DOHH2 (cell line): ENCODE results near the gene U2AF2.
"Not testable (repeated sequence)": the region's sequence is repeated elsewhere in the genome, so short reads cannot be mapped to it uniquely, and the experiment has no call there.

Experiments used
- H3F3A ChIP-seq: fragments of 200-600 bp; sonication (generic), shearing (Covaris generic); 2 replicates; pipeline ENCODE4 v1.6.0; 2016; ENCODE audit warnings: antibody characterized with exemption, mild to moderate bottlenecking; ENCODE audit not compliant: control insufficient read depth, insufficient read depth
- H3K27ac ChIP-seq: fragments of 200-600 bp; sonication (generic); 2 replicates; pipeline ENCODE4 v1.5.1; 2014; ENCODE audit warnings: low read depth, mild to moderate bottlenecking, low read length, moderate library complexity
- H3K27me3 ChIP-seq: fragments of 200-600 bp; sonication (generic); 2 replicates; pipeline ENCODE4 v1.6.1; 2014; ENCODE audit warnings: mild to moderate bottlenecking, low read length, mixed read lengths; ENCODE audit not compliant: control insufficient read depth
- H3K36me3 ChIP-seq: fragments of 200-600 bp; sonication (generic); 2 replicates; pipeline ENCODE4 v1.6.1; 2014; ENCODE audit warnings: mild to moderate bottlenecking, low read length, moderate library complexity, mixed read lengths; ENCODE audit not compliant: control insufficient read depth
- H3K4me1 ChIP-seq: fragments of 200-600 bp; sonication (generic); 2 replicates; pipeline ENCODE4 v1.6.1; 2014; ENCODE audit warnings: mild to moderate bottlenecking, low read length, mixed read lengths; ENCODE audit not compliant: control insufficient read depth
- H3K4me2 ChIP-seq: fragments of 200-600 bp; sonication (generic); 2 replicates; pipeline ENCODE4 v1.6.0; 2014; ENCODE audit warnings: mild to moderate bottlenecking, low read length, moderate library complexity
- H3K4me3 ChIP-seq: fragments of 200-600 bp; sonication (generic); 2 replicates; pipeline ENCODE4 v1.5.1; 2014; ENCODE audit warnings: mild to moderate bottlenecking, low read length, mixed read lengths
- H3K79me2 ChIP-seq: fragments of 200-600 bp; sonication (generic); 2 replicates; pipeline ENCODE4 v1.6.1; 2014; ENCODE audit warnings: mild to moderate bottlenecking, low read length, mixed read lengths; ENCODE audit not compliant: control insufficient read depth
- H3K9me2 ChIP-seq: fragments of 200-600 bp; sonication (generic); replicated peaks from 2 replicates; pipeline ENCODE4 v1.6.1; 2014; ENCODE audit warnings: mild to moderate bottlenecking, low read length, mixed read lengths; ENCODE audit not compliant: control insufficient read depth
- H3K9me3 ChIP-seq: fragments of 200-600 bp; sonication (generic); 2 replicates; pipeline ENCODE4 v1.6.1; 2014; ENCODE audit warnings: antibody characterized with exemption, low read length, mixed read lengths; ENCODE audit not compliant: control insufficient read depth, insufficient read depth
- H4K20me1 ChIP-seq: fragments of 200-600 bp; sonication (generic); 2 replicates; pipeline ENCODE4 v1.6.0; 2014; ENCODE audit warnings: low read depth, mild to moderate bottlenecking, antibody characterized with exemption, low read length, moderate library complexity; ENCODE audit not compliant: control insufficient read depth, insufficient read depth
- EZH2phosphoT487 ChIP-seq: fragments of 200-600 bp; sonication (generic); IDR thresholded peaks from 2 replicates; pipeline ENCODE4 v1.6.1; 2017; ENCODE audit warnings: borderline replicate concordance, mild to moderate bottlenecking, antibody characterized with exemption, low read length, moderate library complexity, mixed read lengths
- TF ChIP-seq, protein P1 (sequence below): fragments of 200-600 bp; sonication (generic); IDR thresholded peaks from one replicate; pipeline ENCODE4 v1.5.1; 2014; ENCODE audit warnings: antibody characterized with exemption, mild to moderate bottlenecking, low read depth, low read length; ENCODE audit not compliant: poor library complexity, severe bottlenecking

U2AF2 gene

DNA sequence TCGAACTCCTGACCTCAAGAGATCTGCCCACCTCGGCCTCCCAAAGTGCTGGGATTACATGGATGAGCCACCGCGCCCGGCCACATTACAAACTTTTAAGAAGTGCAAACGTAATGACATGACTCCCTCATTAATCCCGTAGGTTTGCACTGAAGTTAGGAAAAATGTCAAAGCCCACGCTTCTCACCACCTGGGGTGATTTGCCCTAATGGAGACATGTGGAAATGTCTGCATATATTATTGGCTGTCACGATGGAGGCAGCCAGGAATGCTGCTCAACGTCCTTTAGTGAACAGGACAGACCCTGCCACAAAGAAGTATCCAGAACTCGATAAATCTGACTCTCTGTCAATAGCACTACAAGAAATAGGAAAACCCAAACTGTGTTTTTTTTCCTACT is 62.4 kb downstream of the U2AF2 start:
- Histone ChIP-seq H3K79me2 (no peaks in the 10 kb centered on the region), H3K4me1 (no peaks in the 10 kb centered on the region), H3K4me2 (no peak overlapping the region), H3K27ac (no peak overlapping the region), H3K36me3 (no peaks in the 10 kb centered on the region), H3K9me2 (no peaks in the 10 kb centered on the region), H3K27me3 (no peaks in the 10 kb centered on the region), H3F3A (no peaks in the 10 kb centered on the region), H3K4me3 (no peak overlapping the region), H3K9me3 (peaks cover 4% of the 10 kb centered on the region), H4K20me1 (no peaks in the 10 kb centered on the region)
- TF ChIP-seq EZH2phosphoT487 = no peak
- TF ChIP-seq, protein P1, sequence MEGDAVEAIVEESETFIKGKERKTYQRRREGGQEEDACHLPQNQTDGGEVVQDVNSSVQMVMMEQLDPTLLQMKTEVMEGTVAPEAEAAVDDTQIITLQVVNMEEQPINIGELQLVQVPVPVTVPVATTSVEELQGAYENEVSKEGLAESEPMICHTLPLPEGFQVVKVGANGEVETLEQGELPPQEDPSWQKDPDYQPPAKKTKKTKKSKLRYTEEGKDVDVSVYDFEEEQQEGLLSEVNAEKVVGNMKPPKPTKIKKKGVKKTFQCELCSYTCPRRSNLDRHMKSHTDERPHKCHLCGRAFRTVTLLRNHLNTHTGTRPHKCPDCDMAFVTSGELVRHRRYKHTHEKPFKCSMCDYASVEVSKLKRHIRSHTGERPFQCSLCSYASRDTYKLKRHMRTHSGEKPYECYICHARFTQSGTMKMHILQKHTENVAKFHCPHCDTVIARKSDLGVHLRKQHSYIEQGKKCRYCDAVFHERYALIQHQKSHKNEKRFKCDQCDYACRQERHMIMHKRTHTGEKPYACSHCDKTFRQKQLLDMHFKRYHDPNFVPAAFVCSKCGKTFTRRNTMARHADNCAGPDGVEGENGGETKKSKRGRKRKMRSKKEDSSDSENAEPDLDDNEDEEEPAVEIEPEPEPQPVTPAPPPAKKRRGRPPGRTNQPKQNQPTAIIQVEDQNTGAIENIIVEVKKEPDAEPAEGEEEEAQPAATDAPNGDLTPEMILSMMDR = no peak

DNA sequence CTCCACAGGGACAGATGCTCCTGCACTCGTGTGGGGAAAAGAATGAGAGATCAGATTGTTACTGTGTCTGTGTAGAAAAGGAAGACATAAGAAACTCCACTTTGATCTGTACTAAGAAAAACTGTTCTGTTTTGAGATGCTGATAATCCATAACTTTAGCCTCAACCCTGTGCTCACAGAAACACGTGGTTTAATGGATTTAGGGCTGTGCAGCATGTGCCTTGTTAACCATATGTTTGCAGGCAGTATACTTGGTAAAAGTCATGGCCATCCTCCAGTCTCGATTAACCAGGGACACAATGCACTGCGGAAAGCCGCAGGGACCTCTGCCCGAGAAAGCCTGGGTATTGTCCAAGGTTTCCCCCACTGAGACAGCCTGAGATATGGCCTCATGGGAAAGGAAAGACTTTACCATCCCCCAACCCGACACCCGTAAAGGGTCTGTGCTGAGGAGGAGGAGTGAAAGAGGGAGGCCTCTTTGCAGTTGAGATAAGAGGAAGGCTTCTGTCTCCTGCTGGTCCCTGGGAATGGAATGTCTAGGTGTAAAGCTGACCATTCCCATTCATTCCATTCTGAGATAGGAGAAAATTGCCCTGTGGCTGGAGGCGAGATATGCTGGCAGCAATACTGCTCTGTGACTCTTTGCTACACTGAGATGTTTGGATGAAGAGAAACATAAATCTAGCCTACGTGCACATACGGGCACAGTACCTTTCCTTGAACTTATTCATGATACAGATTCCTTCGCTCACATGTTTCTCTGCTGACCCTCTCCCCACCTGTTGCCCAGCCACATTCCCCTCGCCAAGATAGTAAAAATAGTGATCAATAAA is 63.3 kb downstream of the U2AF2 start:
- H3K9me3 ChIP-seq = not testable (repeated sequence)

DNA sequence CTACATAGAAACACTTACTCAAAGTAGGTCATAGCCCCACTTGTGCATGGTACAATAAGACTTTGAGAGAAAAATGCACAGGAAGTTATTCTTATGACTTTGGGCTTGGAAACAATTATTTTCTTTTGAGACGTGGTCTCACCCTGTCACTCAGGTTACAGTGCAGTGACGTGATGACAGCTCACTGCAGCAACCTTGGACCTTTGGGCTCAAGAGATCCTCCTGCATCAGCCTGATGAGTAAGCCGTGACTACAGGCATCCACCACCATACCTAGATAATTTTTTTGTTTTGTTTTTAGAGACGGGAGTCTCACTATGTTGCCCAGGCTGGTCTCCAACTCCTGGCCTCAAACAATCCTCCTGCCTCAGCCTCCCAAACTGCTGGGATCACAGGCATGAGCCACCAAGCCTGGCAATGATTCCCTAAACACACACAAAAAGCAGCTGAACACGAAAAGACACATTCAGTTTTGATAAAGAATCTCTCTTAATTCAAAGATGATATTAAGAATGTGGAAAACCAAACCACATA is 65.4 kb downstream of the U2AF2 start:
- peaks cover 7% of the 10 kb centered on the region for H3K9me3 ChIP-seq

More for the DNA sequence above, 63.3 kb downstream of the U2AF2 start:
- H3K9me2 ChIP-seq, H3K79me2 ChIP-seq, H3K27me3 ChIP-seq, H3K36me3 ChIP-seq, H3K4me1 ChIP-seq, H3K4me2 ChIP-seq, H3K27ac ChIP-seq, H3F3A ChIP-seq, H3K4me3 ChIP-seq, H4K20me1 ChIP-seq: not testable (repeated sequence)

DNA sequence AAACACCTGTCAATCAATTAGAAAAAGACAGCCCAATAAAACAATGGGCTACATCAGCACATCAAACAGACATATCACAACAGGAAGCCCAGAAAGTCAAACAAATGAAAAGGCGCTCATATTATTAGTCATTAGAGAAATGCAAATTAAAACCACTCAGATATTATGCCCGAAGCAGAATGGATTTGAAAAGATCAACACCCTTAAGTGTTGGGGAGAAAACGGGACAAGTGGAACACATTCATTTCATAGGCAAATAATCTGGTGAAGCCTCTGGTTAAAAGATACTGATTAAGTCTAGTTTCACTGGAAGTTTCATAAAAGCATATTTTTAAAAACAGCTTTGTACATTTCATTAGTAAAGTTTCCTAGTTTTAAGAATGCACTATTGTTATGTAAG is 66.0 kb downstream of the U2AF2 start:
- Histone ChIP-seq H3K79me2 (no peaks in the 10 kb centered on the region), H4K20me1 (no peaks in the 10 kb centered on the region), H3K27me3 (no peaks in the 10 kb centered on the region), H3K4me2 (no peak overlapping the region), H3K9me3 (peaks cover 7% of the 10 kb centered on the region), H3K36me3 (no peaks in the 10 kb centered on the region), H3F3A (no peaks in the 10 kb centered on the region), H3K4me3 (no peak overlapping the region), H3K27ac (no peak overlapping the region), H3K9me2 (no peaks in the 10 kb centered on the region), H3K4me1 (no peaks in the 10 kb centered on the region)
- TF ChIP-seq, protein P1 = no peak
- TF ChIP-seq EZH2phosphoT487 = no peak

More for the DNA sequence above, 65.4 kb downstream of the U2AF2 start:
- no peaks in the 10 kb centered on the region for H4K20me1 ChIP-seq
- H3K4me3 ChIP-seq = no peak overlapping the region
- no peaks in the 10 kb centered on the region for H3K36me3 ChIP-seq
- no peak overlapping the region for H3K4me2 ChIP-seq
- H3F3A ChIP-seq = no peaks in the 10 kb centered on the region
- no peak overlapping the region for H3K27ac ChIP-seq
- no peaks in the 10 kb centered on the region for H3K9me2 ChIP-seq
- TF ChIP-seq EZH2phosphoT487 = no peak
- TF ChIP-seq, protein P1 = no peak
- no peaks in the 10 kb centered on the region for H3K27me3 ChIP-seq
- H3K79me2 ChIP-seq = no peaks in the 10 kb centered on the region
- H3K4me1 ChIP-seq = no peaks in the 10 kb centered on the region
